Neuron (in vitro differentiated cells): ENCODE data around the gene PCDH19.

ENCODE experiments used
- H2AFZ ChIP-seq: one replicate; pipeline ENCODE4 v1.6.1; 2013; ENCODE audit warnings: low read depth, mild to moderate bottlenecking, inconsistent platforms, low read length, moderate library complexity
- H3K27me3 ChIP-seq: one replicate; pipeline ENCODE4 v1.6.1; 2013; ENCODE audit warnings: low read length; ENCODE audit not compliant: insufficient read depth
- H3K36me3 ChIP-seq: one replicate; pipeline ENCODE4 v1.6.1; 2013; ENCODE audit warnings: low read length; ENCODE audit not compliant: insufficient read depth
- H3K4me1 ChIP-seq: one replicate; pipeline ENCODE4 v1.6.1; 2013; ENCODE audit warnings: low read length; ENCODE audit not compliant: insufficient read depth
- H3K4me3 ChIP-seq: 2 replicates; pipeline ENCODE4 v1.5.1; 2013; ENCODE audit warnings: mild to moderate bottlenecking, low read length, moderate library complexity
- H3K9me3 ChIP-seq: one replicate; pipeline ENCODE4 v1.6.1; 2013; ENCODE audit warnings: low read length

The PCDH19 gene

GRCh38 chrX:100376576-100376975, 33.5 kb downstream of the PCDH19 start:
- Histone ChIP-seq H3K4me3 (no peak overlapping the region), H3K36me3 (no peaks in the 10 kb centered on the region), H3K27me3 (no peaks in the 10 kb centered on the region), H3K9me3 (no peaks in the 10 kb centered on the region), H3K4me1 (peaks cover 5% of the 10 kb centered on the region), H2AFZ (no peak overlapping the region)

- Histone ChIP-seq H3K36me3 (no peaks in the 10 kb centered on the region), H3K4me1 (no peaks in the 10 kb centered on the region), H3K27me3 (no peaks in the 10 kb centered on the region), H3K4me3 (no peak overlapping the region), H3K9me3 (no peaks in the 10 kb centered on the region), H2AFZ (no peak overlapping the region)
Measured at GRCh38 chrX:100373673-100374072, 36.4 kb downstream of the PCDH19 start.

- Histone ChIP-seq H3K36me3 (no peaks in the 10 kb centered on the region), H3K9me3 (no peaks in the 10 kb centered on the region), H3K4me1 (peaks cover 3% of the 10 kb centered on the region), H3K4me3 (no peak overlapping the region), H2AFZ (no peak overlapping the region), H3K27me3 (no peaks in the 10 kb centered on the region)
Measured at GRCh38 chrX:100368167-100368566, 41.9 kb downstream of the PCDH19 start.

- H3K4me3 ChIP-seq: no peak overlapping the region
- no peaks in the 10 kb centered on the region for H3K36me3 ChIP-seq
- H3K27me3 ChIP-seq: no peaks in the 10 kb centered on the region
- H3K4me1 ChIP-seq: peaks cover 11% of the 10 kb centered on the region
- H2AFZ ChIP-seq: no peak overlapping the region
- H3K9me3 ChIP-seq: no peaks in the 10 kb centered on the region
Measured at GRCh38 chrX:100363896-100364295, 46.2 kb downstream of the PCDH19 start.

GRCh38 chrX:100358766-100359165, 51.3 kb downstream of the PCDH19 start:
- Histone ChIP-seq H3K4me3 (no peak overlapping the region), H3K36me3 (no peaks in the 10 kb centered on the region), H3K4me1 (peaks cover 12% of the 10 kb centered on the region), H3K27me3 (no peaks in the 10 kb centered on the region), H3K9me3 (no peaks in the 10 kb centered on the region), H2AFZ (no peak overlapping the region)

GRCh38 chrX:100356351-100356896, 53.6 kb downstream of the PCDH19 start:
- Histone ChIP-seq H3K9me3 (no peaks in the 10 kb centered on the region), H3K4me3 (no peak overlapping the region), H3K36me3 (no peaks in the 10 kb centered on the region), H2AFZ (no peak overlapping the region), H3K4me1 (peaks cover 9% of the 10 kb centered on the region), H3K27me3 (no peaks in the 10 kb centered on the region)

- H2AFZ ChIP-seq: no peak overlapping the region
- no peaks in the 10 kb centered on the region for H3K36me3 ChIP-seq
- H3K27me3 ChIP-seq: no peaks in the 10 kb centered on the region
- peaks cover 3% of the 10 kb centered on the region for H3K4me1 ChIP-seq
- H3K4me3 ChIP-seq: no peak overlapping the region
- H3K9me3 ChIP-seq: no peaks in the 10 kb centered on the region
Measured at GRCh38 chrX:100355680-100356079, 54.4 kb downstream of the PCDH19 start.

GRCh38 chrX:100353326-100353725, 56.7 kb downstream of the PCDH19 start:
- H3K36me3 ChIP-seq: no peaks in the 10 kb centered on the region
- no peaks in the 10 kb centered on the region for H3K27me3 ChIP-seq
- no peak overlapping the region for H2AFZ ChIP-seq
- no peaks in the 10 kb centered on the region for H3K9me3 ChIP-seq
- H3K4me3 ChIP-seq: no peak overlapping the region
- H3K4me1 ChIP-seq: peaks cover 3% of the 10 kb centered on the region

GRCh38 chrX:100350704-100351489, 59.2 kb downstream of the PCDH19 start:
- Histone ChIP-seq H3K4me3 (no peak overlapping the region), H3K4me1 (no peaks in the 10 kb centered on the region), H3K9me3 (no peaks in the 10 kb centered on the region), H3K27me3 (no peaks in the 10 kb centered on the region), H3K36me3 (no peaks in the 10 kb centered on the region), H2AFZ (no peak overlapping the region)

- Histone ChIP-seq H2AFZ (no peak overlapping the region), H3K36me3 (no peaks in the 10 kb centered on the region), H3K4me3 (no peak overlapping the region), H3K9me3 (no peaks in the 10 kb centered on the region), H3K4me1 (no peaks in the 10 kb centered on the region), H3K27me3 (no peaks in the 10 kb centered on the region)
Measured at GRCh38 chrX:100349391-100349790, 60.7 kb downstream of the PCDH19 start.

GRCh38 chrX:100341142-100341510, 68.9 kb downstream of the PCDH19 start:
- no peaks in the 10 kb centered on the region for H3K4me1 ChIP-seq
- H3K36me3 ChIP-seq: no peaks in the 10 kb centered on the region
- no peaks in the 10 kb centered on the region for H3K27me3 ChIP-seq
- H3K4me3 ChIP-seq: no peak overlapping the region
- no peaks in the 10 kb centered on the region for H3K9me3 ChIP-seq
- no peak overlapping the region for H2AFZ ChIP-seq

- Histone ChIP-seq H3K4me3 (no peak overlapping the region), H3K9me3 (no peaks in the 10 kb centered on the region), H3K36me3 (no peaks in the 10 kb centered on the region)
Measured at GRCh38 chrX:100340491-100341141, 69.5 kb downstream of the PCDH19 start.

GRCh38 chrX:100328351-100328750, 81.7 kb downstream of the PCDH19 start:
- H3K4me3 ChIP-seq: no peak overlapping the region
- H3K4me1 ChIP-seq: no peaks in the 10 kb centered on the region
- no peak overlapping the region for H2AFZ ChIP-seq
- no peaks in the 10 kb centered on the region for H3K36me3 ChIP-seq
- H3K9me3 ChIP-seq: no peaks in the 10 kb centered on the region
- H3K27me3 ChIP-seq: no peaks in the 10 kb centered on the region

More at GRCh38 chrX:100340491-100341141, 69.5 kb downstream of the PCDH19 start:
- H2AFZ ChIP-seq: no peak overlapping the region
- no peaks in the 10 kb centered on the region for H3K4me1 ChIP-seq
- H3K27me3 ChIP-seq: no peaks in the 10 kb centered on the region
